WTC11 (cell line): ENCODE results near the gene RGSL1. TPM values are rescaled to one million over a fixed set of nuclear protein-coding genes. Genes with fewer than 3 reads are reported as not detected.

Experiments
- ATAC-seq: fragments of 200-7000 bp; cut with Tn5 transposase; 2 replicates; pipeline ENCODE4 v1.10.0; 2021; ENCODE audit warnings: mild to moderate bottlenecking, moderate library complexity
- CTCF ChIA-PET: fragments of 300-600 bp; sonication (Branson Sonifier 250); formaldehyde crosslinking; loops from one replicate; lab custom pipeline; 2021; ENCODE audit warnings: antibody characterized with exemption; lab: Charles Lee
- POLR2A ChIA-PET: fragments of 350-600 bp; sonication (Branson Sonifier 250); formaldehyde crosslinking; loops from one replicate; lab custom pipeline; 2021; ENCODE audit warnings: antibody characterized with exemption; lab: Charles Lee
- DNase-seq: peaks from one replicate; pipeline ENCODE4 v3.0.0; 2021; ENCODE audit warnings: low spot score
- H3K27ac Mint-ChIP-seq: 2 replicates; pipeline ENCODE4 v1.8.0; 2021; ENCODE audit warnings: mixed read lengths
- H3K27me3 Mint-ChIP-seq: 2 replicates; pipeline ENCODE4 v1.8.0; 2021; ENCODE audit warnings: low read depth, mild to moderate bottlenecking, moderate library complexity, mixed read lengths
- H3K36me3 Mint-ChIP-seq: 2 replicates; pipeline ENCODE4 v1.8.0; 2021; ENCODE audit warnings: mixed read lengths
- H3K4me1 Mint-ChIP-seq: 2 replicates; pipeline ENCODE4 v1.8.0; 2022; ENCODE audit warnings: mixed read lengths
- H3K4me3 Mint-ChIP-seq: 2 replicates; pipeline ENCODE4 v1.8.0; 2021; ENCODE audit warnings: mild to moderate bottlenecking, moderate library complexity, mixed read lengths
- H3K9me3 Mint-ChIP-seq: 2 replicates; pipeline ENCODE4 v1.8.0; 2021; ENCODE audit warnings: mixed read lengths
- AFF4 ChIP-seq: sonication (generic); formaldehyde crosslinking; IDR thresholded peaks from 2 replicates; pipeline ENCODE4 v1.8.1; 2023; ENCODE audit warnings: mild to moderate bottlenecking, missing genetic modification reagents, borderline replicate concordance
- ATF2 ChIP-seq: sonication (generic); formaldehyde crosslinking; IDR thresholded peaks from 2 replicates; pipeline ENCODE4 v1.8.1; 2022; ENCODE audit warnings: low read depth, missing genetic modification reagents, borderline replicate concordance
- ESRRA ChIP-seq: sonication (generic); formaldehyde crosslinking; IDR thresholded peaks from 2 replicates; pipeline ENCODE4 v1.8.1; 2022; ENCODE audit warnings: mild to moderate bottlenecking, missing genetic modification reagents, borderline replicate concordance
- GABPB1 ChIP-seq: sonication (generic); formaldehyde crosslinking; IDR thresholded peaks from 2 replicates; pipeline ENCODE4 v1.8.1; 2023; ENCODE audit warnings: mild to moderate bottlenecking, missing genetic modification reagents
- GRHL2 ChIP-seq: fragments of 250-450 bp; sonication (Bioruptor Pico); IDR thresholded peaks from 2 replicates; pipeline ENCODE4 v1.8.0; 2022; ENCODE audit warnings: mild to moderate bottlenecking, moderate library complexity; ENCODE audit not compliant: insufficient replicate concordance, severe bottlenecking
- JAZF1 ChIP-seq: fragments of 250-450 bp; sonication (Bioruptor Pico); IDR thresholded peaks from 2 replicates; pipeline ENCODE4 v1.9.0; 2021; ENCODE audit warnings: moderate library complexity, mild to moderate bottlenecking, inconsistent platforms
- JUN ChIP-seq: sonication (generic); formaldehyde crosslinking; IDR thresholded peaks from 2 replicates; pipeline ENCODE4 v1.8.0; 2023; ENCODE audit warnings: mild to moderate bottlenecking, missing genetic modification reagents
- SMAD4 ChIP-seq: sonication (generic); formaldehyde crosslinking; IDR thresholded peaks from 2 replicates; pipeline ENCODE4 v1.8.0; 2022; ENCODE audit warnings: mild to moderate bottlenecking, missing genetic modification reagents
- SOX15 ChIP-seq: fragments of 250-450 bp; sonication (Bioruptor Pico); IDR thresholded peaks from 2 replicates; pipeline ENCODE4 v1.9.0; 2021; ENCODE audit warnings: mild to moderate bottlenecking
- STAT6 ChIP-seq: sonication (generic); formaldehyde crosslinking; conservative IDR thresholded peaks from 2 replicates; pipeline ENCODE4 v1.8.1; 2023; ENCODE audit warnings: mild to moderate bottlenecking, low read depth, missing genetic modification reagents, moderate library complexity
- TEAD4 ChIP-seq: sonication (generic); formaldehyde crosslinking; IDR thresholded peaks from 2 replicates; pipeline ENCODE4 v1.8.0; 2022; ENCODE audit warnings: mild to moderate bottlenecking, missing genetic modification reagents
- ZNF219 ChIP-seq: sonication (generic); formaldehyde crosslinking; IDR thresholded peaks from 2 replicates; pipeline ENCODE4 v1.8.0; 2023; ENCODE audit warnings: missing genetic modification reagents, mild to moderate bottlenecking, borderline replicate concordance
- ZNF317 ChIP-seq: sonication (generic); formaldehyde crosslinking; IDR thresholded peaks from 2 replicates; pipeline ENCODE4 v1.8.1; 2023; ENCODE audit warnings: low read depth, mild to moderate bottlenecking, moderate library complexity, missing genetic modification reagents, borderline replicate concordance
- total RNA-seq: library from RNA; stranded (reverse); gene quantifications from 3 replicates; pipeline ENCODE4 v1.2.3, GENCODE V29; 2021

Gene RGSL1
- total RNA-seq, 1 experiment from 2014 or later = not detected

- POLR2A ChIA-PET = no interaction called here
- Mint-ChIP-seq H3K4me1 (no peaks in the 10 kb centered on the region), H3K27me3 (no peaks in the 10 kb centered on the region; the same call in 1 of the 2 replicates)
These were observed 10.6 kb downstream of the RGSL1 start for GRCh38 chr1:182460550-182460951.

GRCh38 chr1:182473556-182473955 lies 23.6 kb downstream of the RGSL1 start:
- TF ChIP-seq TEAD4 (CRISPR knock-in tag) = no peak
- no peak for TF ChIP-seq GRHL2 (CRISPR knock-in tag)
- TF ChIP-seq STAT6 (CRISPR knock-in tag) = no peak
- TF ChIP-seq ZNF317 = no peak
- no peak for TF ChIP-seq SOX15
- no peak for TF ChIP-seq JUN (CRISPR knock-in tag)
- no peak for TF ChIP-seq ESRRA (CRISPR knock-in tag)
- TF ChIP-seq JAZF1 = no peak
- no peak for TF ChIP-seq SMAD4
- TF ChIP-seq AFF4 (CRISPR knock-in tag) = no peak
- Mint-ChIP-seq H3K4me3 (no peak overlapping the region), H3K27ac (no peak overlapping the region), H3K4me1 (no peaks in the 10 kb centered on the region), H3K27me3 (peaks cover 8% of the 10 kb centered on the region; the same call in 1 of the 2 replicates), H3K36me3 (0 out of 2 replicates have a peak, but pooled peaks cover 5% of the 10 kb centered on the region), H3K9me3 (peaks cover 30% of the 10 kb centered on the region)
- ChIA-PET POLR2A (no interaction called here), CTCF (no interaction called here)
- DNase-seq (no peak), ATAC-seq (no peak)

More at GRCh38 chr1:182460550-182460951, 10.6 kb downstream of the RGSL1 start:
- CTCF ChIA-PET = no interaction called here
- no peak overlapping the region for H3K4me3 Mint-ChIP-seq
- ATAC-seq = no peak
- H3K9me3 Mint-ChIP-seq = peaks cover 16% of the 10 kb centered on the region
- TF ChIP-seq ZNF219 (CRISPR knock-in tag) (no peak), GABPB1 (CRISPR knock-in tag) (peak; percentile 88)
- TF ChIP-seq, all 79 proteins: peak for 1
- Mint-ChIP-seq H3K36me3 (no peaks in the 10 kb centered on the region; the same call in 1 of the 2 replicates), H3K27ac (no peak overlapping the region)
- DNase-seq = no peak

GRCh38 chr1:182476625-182477024 lies 26.7 kb downstream of the RGSL1 start:
- Mint-ChIP-seq H3K4me1 (no peaks in the 10 kb centered on the region), H3K4me3 (no peak overlapping the region), H3K9me3 (peaks cover 24% of the 10 kb centered on the region)
- no peak for DNase-seq
- ATAC-seq = no peak
- TF ChIP-seq SMAD4 = no peak
- TF ChIP-seq, all 79 proteins: peak for 0
- H3K27ac Mint-ChIP-seq = no peak overlapping the region
- no peaks in the 10 kb centered on the region for H3K36me3 Mint-ChIP-seq
- ChIA-PET CTCF (interaction anchor here (1.2 kb wide), 1 partner anchor 306 kb away, joined by 3 read pairs; no protein-coding TSS in a partner anchor), POLR2A (no interaction called here)
- H3K27me3 Mint-ChIP-seq = no peaks in the 10 kb centered on the region

- Mint-ChIP-seq H3K27me3 (no peaks in the 10 kb centered on the region), H3K4me3 (no peak overlapping the region), H3K27ac (no peak overlapping the region)
- POLR2A ChIA-PET = interaction anchor here (0.6 kb wide), 1 partner anchor 10 kb away, joined by 6 read pairs; no protein-coding TSS in a partner anchor
- TF ChIP-seq ZNF317 = no peak
- TF ChIP-seq ATF2 (CRISPR knock-in tag) = no peak
- TF ChIP-seq, all 79 proteins: peak for 0
- Mint-ChIP-seq H3K4me1 (no peaks in the 10 kb centered on the region), H3K36me3 (no peaks in the 10 kb centered on the region), H3K9me3 (peaks cover 28% of the 10 kb centered on the region)
- no peak for DNase-seq
- ATAC-seq = no peak
- CTCF ChIA-PET = no interaction called here
These were observed 28.3 kb downstream of the RGSL1 start for GRCh38 chr1:182478238-182478637.
